Measurements from ENCODE around the gene SLC47A2.

SLC47A2 gene

GRCh38 chr17:19726631-19727376 is 10.4 kb upstream of the SLC47A2 start:
- TF ChIP-seq, protein P1, sequence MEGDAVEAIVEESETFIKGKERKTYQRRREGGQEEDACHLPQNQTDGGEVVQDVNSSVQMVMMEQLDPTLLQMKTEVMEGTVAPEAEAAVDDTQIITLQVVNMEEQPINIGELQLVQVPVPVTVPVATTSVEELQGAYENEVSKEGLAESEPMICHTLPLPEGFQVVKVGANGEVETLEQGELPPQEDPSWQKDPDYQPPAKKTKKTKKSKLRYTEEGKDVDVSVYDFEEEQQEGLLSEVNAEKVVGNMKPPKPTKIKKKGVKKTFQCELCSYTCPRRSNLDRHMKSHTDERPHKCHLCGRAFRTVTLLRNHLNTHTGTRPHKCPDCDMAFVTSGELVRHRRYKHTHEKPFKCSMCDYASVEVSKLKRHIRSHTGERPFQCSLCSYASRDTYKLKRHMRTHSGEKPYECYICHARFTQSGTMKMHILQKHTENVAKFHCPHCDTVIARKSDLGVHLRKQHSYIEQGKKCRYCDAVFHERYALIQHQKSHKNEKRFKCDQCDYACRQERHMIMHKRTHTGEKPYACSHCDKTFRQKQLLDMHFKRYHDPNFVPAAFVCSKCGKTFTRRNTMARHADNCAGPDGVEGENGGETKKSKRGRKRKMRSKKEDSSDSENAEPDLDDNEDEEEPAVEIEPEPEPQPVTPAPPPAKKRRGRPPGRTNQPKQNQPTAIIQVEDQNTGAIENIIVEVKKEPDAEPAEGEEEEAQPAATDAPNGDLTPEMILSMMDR (conservative IDR thresholded peaks at IDR 0.05; ENCODE audit: low read length) = no peak
- DNase-seq (ENCODE audit: low read depth) = peak; percentile 54
- no peak overlapping the region for H3K4me3 ChIP-seq (ENCODE audit: low read length)

DNA sequence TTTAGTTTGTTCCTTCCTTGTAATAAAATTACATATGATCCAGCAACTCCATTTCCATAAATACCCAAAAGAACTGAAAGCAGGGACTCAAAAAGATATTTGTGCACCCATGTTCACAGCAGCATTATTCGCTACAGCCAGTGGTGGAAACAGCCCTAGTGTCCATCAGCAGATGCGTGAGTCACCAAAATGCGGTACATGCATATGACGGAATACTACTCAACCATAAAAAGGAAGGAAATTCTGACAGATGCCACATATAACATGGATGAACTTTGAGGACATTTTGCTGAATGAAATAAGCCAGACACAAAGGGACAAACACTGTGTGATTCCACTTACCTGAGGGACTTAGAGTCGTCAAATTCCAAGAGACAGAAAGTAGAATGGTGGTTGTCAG is 9.1 kb upstream of the SLC47A2 start:
- DNase-seq (ENCODE audit: low read depth) = no peak
- TF ChIP-seq, protein P1 (conservative IDR thresholded peaks at IDR 0.05; ENCODE audit: low read length) = no peak
- H3K4me3 ChIP-seq (ENCODE audit: low read length) = no peak overlapping the region

GRCh38 chr17:19724501-19725420 is 8.4 kb upstream of the SLC47A2 start:
- no peak overlapping the region for H3K4me3 ChIP-seq (ENCODE audit: low read length)
- TF ChIP-seq, protein P1 (conservative IDR thresholded peaks at IDR 0.05; ENCODE audit: low read length) = no peak
- DNase-seq (ENCODE audit: low read depth) = peak; percentile 34

- H3K4me3 ChIP-seq (ENCODE audit: low read length) = no peak overlapping the region
- TF ChIP-seq, protein P1 (conservative IDR thresholded peaks at IDR 0.05; ENCODE audit: low read length) = no peak
- no peak for DNase-seq (ENCODE audit: low read depth)
Measured at GRCh38 chr17:19723964-19724363, 7.6 kb upstream of the SLC47A2 start.

DNA sequence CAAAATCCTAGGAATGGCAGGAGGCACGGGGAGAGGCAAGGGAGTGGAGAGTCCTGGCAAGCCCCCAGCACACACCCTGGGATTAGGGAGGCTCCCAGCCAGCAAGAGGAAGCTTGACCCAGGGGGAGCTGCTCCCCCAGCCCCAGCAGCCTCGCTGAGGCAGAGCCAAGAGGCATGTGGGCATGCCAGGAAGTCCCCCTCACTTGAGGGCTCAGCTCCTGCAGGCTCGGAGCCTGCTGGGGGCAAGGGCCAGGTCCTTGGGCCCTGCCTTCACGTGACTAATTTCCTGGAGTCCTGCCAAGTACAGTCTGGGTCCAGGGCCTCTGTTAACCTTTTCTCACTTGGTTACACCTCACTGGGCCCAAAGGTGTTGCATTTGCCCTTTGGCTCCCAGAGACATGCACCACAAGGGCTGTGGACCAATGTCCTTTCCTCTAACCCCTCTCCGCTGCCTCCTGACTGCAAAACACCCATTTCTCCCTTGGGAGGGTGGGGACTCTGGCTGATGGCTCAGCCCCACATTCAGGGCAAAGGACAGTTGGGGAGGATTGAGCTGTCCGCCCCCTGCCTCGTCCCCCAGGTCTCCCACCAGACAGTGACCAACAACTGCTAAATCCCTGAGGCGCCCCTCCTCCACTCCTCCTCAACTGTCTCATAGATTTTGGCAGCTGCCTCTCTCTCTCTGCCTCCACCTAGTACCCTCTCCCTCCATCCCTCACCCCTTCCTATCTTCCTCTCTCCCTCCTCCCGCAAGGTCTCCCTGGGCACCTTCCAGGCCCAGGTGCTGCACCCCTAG is 4.4 kb upstream of the SLC47A2 start:
- no peak for DNase-seq (ENCODE audit: low read depth)
- H3K4me3 ChIP-seq (ENCODE audit: low read length) = no peak overlapping the region
- TF ChIP-seq, protein P1 (conservative IDR thresholded peaks at IDR 0.05; ENCODE audit: low read length) = no peak

DNA sequence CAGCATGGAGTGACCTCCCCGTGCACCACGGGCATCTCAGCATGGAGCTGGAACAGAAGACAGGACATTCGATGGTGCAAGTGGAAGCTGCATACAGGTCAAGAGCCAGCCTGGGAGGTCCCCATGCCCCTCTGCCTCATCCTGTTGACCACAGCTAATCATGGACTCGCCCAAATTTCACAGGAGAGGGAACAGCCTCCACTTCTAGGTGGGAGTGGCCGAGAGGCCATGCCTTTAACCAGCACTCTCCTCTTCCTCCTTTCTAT is 3.8 kb upstream of the SLC47A2 start:
- TF ChIP-seq, protein P1 (conservative IDR thresholded peaks at IDR 0.05; ENCODE audit: low read length) = no peak
- no peak overlapping the region for H3K4me3 ChIP-seq (ENCODE audit: low read length)
- no peak for DNase-seq (ENCODE audit: low read depth)

Data from AG10803 (cell line).